NCI-H2196 (cell line): ENCODE measurements around the gene RPS24.
"Not testable (repeated sequence)": the region's sequence is repeated elsewhere in the genome, so short reads cannot be mapped to it uniquely, and the experiment has no call there.

ENCODE experiments used
- DNase-seq: peaks from one replicate; lab custom pipeline; 2025; ENCODE audit not compliant: unreplicated experiment; lab: John Stamatoyannopoulos, UW

The RPS24 gene

GRCh38 chr10:78047314-78047891 lies 13.7 kb downstream of the RPS24 start:
- peak; percentile 76 for DNase-seq

DNA sequence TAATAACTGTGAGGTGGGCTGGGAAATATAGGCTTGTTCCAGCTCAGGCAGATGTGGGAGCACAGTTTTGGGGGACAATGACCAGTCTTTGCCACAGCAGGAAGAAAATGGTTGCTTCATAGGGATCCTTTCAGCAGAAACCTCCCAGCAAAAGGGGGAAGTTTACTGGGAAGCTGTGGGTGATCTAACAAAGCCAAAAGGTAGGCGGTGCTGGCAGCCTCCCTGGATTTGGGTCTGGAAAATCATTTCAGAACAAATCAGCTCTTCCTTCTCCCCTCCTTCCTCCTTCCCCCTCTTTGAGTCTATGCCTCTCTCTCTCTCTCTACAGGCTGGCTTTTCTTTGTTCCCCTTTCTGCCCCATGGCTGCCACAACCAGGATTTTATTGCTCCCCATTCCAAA lies 16.2 kb downstream of the RPS24 start:
- no peak for DNase-seq

DNA sequence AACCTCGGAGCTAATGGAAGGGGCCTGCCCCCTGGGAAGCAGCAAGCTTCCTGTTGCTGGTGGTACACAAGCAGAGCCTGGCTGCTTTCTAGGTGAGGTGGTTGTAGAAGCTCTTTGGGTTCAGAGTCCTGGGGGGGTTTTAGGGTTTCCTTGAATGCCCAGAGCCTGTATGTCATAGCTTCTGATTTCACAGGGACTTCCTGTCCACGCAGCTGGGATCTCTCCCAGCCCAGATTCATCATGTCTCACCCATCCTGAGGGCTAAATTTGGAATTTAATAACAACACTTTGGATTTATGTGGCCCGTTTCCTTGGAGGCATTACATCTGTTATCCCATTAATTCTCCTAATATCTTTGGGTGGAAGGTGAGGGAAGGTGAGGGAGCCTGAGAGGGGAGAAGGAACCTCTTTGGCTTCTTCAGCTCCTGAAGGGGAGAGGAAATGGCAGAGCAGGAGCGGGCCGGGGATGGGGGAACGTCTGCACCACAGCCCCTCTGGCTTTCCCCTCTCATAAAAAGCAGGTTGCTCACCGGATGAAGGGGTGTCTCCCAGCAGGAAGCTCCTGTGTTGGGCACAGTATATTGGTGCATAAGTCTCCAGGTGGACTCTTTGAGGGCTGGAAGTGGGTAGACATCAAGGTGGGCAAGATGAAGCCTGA lies 19.7 kb downstream of the RPS24 start:
- DNase-seq: no peak

DNA sequence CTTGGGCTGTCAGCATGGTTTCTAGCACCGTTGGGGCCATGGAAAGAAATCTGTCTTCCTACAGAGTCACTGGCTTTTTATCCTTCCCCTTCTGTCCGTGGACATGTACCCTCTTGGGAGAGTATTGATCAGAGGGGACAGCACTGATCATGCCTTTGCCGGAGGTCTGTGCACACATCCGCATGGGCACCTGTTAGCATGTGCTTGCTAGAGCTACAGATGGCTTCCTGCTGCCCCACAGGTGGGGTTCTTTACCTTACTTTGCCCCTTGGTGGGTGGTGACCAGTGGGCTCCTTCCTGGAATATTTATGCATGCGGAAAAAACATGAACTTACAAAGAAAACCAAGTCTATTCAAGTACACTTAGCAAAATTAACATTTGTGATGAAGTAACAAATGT lies 24.9 kb downstream of the RPS24 start:
- DNase-seq: no peak

DNA sequence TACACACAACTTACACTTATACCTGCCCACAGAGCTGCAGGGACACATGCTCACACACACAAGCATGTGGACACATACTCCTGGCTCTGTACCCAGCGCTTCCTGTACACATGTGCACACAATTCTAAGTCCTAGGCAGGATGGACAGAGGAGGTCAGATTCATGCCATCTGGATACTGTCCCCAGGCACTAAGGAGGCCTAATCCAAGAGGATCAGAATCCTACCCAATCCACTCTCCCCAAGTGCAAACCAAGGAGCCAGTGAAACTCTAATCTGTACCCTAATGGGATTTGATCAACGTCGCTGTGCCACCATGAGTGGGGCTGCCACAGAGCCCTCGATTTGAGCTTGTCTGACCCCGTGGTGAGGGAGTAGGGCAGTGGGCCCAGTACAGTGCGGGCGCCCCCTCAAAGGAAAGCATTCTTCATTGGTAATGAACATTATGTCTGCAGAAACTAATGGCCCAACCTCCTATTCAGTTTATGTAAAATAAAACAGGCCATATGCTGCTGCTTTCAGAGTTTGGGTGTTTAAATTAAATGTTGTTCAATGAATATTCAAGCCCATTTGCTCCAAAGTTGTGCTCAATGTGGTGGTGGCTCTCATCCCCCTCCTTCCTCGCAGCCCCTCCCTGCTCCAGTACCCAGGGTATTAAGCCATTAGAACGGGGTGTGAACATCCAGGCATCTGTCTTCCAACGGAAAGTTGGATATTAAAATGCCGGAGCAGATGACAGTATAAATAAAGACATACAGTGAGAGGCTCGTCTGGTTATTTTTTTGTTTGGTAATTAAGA lies 26.4 kb downstream of the RPS24 start:
- no peak for DNase-seq

- no peak for DNase-seq
Measured at GRCh38 chr10:78062296-78062695, 28.6 kb downstream of the RPS24 start.

DNA sequence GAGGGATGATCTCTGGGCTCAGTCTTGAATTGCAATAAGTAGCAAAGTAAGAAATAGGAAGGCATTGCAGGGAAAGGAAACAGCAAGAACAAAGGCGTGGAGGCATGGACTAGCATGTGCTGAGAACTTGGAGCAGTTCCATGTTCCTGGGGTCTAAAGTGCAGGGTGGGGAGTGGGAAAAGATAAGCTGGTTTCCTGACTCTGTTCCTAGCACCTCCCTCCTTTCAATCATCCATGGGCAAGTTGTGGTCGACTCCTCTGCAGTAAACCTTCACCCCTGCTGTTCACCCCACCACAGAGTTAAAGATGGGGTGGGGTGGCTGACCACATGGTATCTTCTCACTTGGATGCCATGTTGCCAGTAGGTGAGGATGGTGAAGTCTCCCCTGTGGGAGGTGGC lies 29.6 kb downstream of the RPS24 start:
- no peak for DNase-seq

- not testable (repeated sequence) for DNase-seq
Measured at GRCh38 chr10:78064919-78065318, 31.3 kb downstream of the RPS24 start.

DNA sequence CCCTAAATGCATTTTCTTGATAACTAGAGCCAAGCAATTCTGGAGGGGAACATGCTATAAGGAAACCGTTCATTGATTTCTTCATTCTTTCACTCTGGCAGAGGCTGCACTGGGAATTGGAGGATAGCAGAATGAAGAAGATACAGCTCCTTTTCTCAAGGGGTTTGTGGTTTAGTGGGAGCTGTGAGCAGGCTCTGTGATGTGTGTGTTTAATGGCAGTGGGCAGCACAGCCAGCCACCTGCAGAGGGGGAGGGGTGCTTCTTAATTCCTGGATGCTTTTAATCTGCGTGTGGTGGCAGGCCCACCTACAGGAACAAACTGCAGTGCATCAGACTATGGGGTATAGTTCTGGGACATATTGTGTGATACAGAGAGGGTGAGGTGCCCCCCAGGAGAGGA lies 31.9 kb downstream of the RPS24 start:
- no peak for DNase-seq

DNA sequence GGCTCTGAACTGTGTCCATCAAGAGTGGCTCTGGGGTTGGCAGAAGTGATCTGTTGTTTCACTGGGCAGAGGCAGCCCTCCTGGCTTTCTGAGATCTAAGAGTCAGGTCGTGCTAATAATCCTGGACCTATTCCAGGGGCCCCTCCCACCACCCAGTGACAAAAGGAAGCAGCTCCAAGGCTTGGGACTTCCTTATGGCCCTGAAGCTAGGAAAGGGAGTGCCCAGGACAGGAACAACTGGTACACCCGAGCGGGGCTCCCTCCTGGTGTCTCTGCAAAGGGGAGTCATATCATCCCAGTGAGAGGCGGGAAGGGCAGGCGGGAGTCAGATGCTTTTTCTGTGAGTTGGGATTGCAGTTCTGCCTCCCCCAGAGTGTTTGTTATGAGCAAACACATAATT lies 32.3 kb downstream of the RPS24 start:
- DNase-seq: no peak

DNA sequence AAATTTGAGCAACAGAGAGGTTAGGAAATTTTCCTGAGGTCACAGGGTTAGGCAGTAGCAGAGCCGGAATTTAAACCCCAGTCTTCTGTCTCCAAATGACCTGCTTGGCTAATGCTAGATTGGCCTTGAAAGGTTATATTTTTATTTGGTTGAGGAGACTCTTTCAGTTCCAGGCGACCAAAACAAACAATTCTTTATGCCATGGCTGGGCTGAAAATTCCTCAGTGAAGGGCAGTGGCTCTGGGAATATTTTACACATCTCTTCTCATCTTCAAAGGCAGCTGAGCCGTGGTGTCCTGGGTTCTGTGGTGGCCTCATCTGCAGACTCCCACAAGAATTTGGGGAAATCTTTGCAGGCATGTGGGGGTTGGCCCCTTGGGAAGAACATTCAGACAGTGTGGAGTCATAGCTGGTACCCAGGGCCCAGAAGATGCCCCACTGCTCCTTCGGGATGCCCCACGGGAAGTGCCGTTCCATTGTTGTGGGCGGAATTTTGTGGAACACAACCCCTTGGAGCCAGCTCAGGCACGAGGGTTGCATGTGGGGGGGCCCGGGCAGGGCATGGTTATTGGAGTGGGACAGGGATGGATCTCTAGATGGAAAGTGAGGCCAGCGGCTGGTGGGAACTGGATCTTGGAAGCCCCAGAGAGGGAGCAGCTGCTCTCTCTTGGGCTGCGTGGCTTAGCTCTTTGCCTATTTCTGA lies 33.2 kb downstream of the RPS24 start:
- DNase-seq: no peak

DNA sequence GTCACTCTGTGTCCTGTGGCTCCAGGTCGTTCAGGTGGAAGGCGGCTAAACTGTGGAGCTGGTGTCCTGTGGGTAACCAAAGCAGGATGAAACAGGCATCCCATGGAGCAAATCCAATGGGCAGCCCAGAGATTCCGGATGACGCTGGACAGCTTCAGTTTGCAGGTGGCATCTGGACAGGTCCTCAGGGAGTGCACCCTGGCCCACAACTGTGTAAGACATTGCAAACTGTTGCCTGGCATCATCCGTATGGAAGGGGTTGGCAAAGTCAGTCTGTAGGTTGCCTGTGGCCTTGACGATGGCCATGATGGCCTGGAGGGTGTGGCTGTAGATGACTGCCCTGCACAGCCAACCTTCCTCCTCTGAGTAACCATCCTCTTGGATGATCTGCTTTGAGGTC lies 35.5 kb downstream of the RPS24 start:
- DNase-seq: no peak

DNA sequence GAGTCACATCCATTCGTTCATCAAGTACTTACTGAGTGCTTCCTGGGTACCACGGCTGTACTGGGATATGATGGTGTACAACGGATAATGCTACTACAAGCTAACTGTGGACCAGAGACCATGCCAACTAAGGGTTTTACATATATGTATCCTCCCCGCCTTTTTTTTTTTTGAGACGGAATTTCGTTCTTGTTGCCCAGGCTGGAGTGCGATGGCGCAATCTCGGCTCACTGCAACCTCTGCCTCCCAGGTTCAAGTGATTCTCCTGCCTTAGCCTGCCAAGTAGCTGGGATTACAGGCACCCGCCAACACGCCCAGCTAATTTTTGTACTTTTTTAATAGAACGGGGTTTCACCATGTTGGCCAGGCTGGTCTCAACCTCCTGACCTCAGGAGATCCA lies 36.4 kb downstream of the RPS24 start:
- DNase-seq: not testable (repeated sequence)

- no peak for DNase-seq
Measured at GRCh38 chr10:78070726-78071125, 37.1 kb downstream of the RPS24 start.

DNA sequence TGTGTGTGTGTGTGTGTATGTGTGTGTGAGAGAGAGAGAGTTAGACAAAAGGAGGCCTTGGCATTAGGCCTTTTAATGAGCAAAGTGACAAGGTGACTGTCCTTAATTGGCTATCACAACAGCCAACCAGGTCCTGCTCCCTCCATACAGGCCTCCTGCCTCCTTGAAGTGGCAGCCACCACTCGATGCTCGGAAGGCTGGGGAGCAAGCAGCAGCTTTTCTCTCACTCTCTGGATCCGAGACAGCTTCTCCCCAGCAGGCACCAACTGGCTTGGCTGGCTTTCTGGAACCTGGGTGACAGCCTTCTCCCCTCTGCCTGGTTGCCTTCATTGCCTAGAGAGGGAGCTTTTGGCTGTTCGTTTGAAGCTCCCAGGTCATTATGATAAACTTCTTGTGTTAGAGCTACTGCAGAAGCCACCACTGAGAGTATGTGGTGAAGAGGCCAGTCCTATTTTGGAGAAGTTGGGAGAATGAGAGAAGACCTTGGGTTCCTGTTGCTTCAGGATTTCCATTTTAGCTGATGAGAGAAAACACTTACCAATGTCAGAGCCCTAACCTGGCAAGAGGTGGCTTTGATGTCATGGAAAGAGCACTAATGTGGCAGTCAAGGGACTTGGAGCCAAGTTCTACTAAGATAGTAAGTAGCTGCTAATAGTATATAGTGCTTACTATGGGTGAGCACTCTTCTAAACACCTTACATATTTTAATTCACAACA lies 37.6 kb downstream of the RPS24 start:
- DNase-seq: no peak

- no peak for DNase-seq
Measured at GRCh38 chr10:78071857-78072179, 38.2 kb downstream of the RPS24 start.

DNA sequence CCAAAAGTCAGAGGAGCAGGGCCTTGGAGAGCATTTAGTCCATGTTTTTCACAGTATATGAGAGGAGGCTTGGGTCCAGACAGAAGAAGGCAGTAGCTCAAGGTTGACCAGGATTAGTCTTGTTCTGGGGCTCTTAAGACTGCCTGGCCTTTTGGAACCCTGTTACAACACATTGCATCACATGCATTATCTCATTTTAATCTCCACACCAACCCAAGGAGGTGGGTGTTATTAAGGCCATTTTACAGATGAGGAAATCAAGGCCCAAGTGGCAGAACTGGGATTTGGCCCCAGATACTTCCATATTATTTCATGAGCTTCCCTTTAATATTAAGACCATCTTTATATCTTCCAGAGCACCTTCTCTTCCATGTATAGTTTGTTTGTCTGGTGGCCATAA lies 38.8 kb downstream of the RPS24 start:
- no peak for DNase-seq

GRCh38 chr10:78075806-78076205 lies 42.1 kb downstream of the RPS24 start:
- DNase-seq: not testable (repeated sequence)

GRCh38 chr10:78078539-78079330 lies 45.1 kb downstream of the RPS24 start:
- no peak for DNase-seq

GRCh38 chr10:78079411-78079810 lies 45.7 kb downstream of the RPS24 start:
- no peak for DNase-seq
